Stimulated activated CD4-positive, alpha-beta T cell treated with anti-CD3 and anti-CD28 coated beads, Interleukin-4, amount 100 ng/mL, for 4 hours (primary cell): ENCODE data around the gene MINDY4B.

Experiments
- DNase-seq, 2 experiments: peaks; one replicate each; pipeline ENCODE4 v3.0.0-alpha.2; 2020

MINDY4B gene

DNA sequence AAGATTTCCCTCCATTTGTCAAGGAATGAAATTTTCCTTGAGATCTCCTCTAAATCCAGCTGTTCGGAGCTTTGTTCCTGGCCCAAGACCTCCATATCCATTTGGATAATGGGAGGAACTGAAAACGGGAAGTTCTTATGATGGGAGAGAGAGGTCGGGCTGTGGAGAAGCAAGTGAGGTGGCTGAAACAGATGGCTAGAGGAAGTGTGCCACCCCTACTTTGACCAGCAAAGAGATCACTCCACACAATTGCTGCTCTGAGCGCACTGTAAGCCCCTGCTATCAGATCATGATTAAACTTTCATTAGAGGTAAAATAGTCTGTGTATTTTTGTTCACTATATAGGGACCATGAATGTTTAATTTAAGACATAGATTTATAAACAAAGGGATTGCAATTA, at the start of gene MINDY4B:
TSS of gene MINDY4B (minus strand) at position 101 of the 400 bp plus-strand sequence. CDS start at position 101, 0 bp downstream.
- DNase-seq = no peak

DNA sequence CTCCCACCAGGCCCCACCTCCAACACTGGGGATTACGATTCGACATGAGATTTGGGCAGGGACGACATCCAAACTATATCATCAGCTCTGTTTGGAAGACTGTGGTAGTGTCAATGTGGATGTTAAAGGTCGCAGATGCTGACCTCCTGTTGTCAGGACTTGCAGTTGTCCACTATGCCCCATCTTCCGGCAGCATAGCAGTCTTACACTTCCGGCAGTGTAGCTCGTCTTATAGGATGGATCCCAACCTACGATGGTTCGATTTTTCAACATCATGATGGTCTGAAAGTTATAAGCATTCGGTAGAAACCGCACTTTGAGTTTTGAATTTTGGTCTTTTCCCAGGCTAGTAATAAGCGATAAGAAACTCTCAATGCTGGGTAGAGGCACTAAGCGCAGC, 46.7 kb upstream of the MINDY4B start:
- no peak for DNase-seq

DNA sequence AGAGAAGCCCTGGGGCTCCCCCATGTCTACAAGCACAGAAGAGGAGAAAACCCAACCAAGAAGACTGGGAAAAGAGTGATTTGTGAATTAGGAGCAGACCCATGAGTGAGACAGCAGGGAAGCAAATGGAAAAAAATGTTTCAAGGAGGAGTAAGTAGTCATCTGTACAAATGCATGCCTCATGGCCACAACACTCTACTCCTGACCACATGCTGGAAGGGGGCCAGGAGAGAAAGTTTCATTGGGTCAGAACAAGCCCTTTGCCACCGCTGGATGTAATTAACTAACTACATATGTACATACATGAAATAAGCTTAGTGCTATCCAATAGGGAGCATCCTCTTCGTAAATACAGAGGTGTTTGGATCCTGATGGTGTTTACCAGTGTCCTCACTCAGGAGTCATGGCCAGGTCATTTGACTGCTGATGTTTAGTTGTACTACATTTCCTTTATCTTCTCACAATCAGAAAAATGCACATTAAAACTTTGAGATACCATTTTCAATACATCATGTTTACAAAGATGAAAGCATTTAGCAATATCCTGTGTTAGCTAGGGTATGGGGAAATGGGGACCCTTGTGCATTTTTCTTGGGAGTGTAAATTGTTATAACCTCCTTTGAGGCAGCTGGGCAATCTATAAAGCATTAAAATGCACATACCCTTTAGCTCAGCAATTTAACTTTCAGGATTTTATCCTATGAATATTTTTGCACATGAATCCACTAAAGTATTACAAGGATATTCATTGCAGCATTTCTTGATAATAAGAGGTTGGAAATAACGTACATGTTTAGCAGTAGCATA, 40.2 kb upstream of the MINDY4B start:
- no peak for DNase-seq

DNA sequence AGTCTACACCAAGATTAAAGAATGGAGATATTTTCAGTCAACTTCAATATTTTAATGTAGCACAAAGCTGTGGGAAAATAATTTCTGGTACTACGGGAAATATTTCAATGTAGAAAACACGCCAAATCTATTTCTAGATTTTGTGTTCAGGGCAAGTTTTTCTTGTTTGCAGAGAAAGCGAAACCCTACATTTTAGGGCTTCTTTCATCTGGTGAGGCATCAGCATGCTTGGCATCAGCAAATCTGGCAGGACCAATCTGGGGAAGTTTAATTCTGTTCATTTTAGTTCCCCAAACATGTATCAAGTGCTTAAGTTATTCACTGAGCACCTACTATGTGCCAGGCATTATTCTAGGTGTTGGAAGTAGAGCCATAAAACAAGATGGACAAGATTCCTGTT, 37.0 kb upstream of the MINDY4B start:
- DNase-seq = no peak

DNA sequence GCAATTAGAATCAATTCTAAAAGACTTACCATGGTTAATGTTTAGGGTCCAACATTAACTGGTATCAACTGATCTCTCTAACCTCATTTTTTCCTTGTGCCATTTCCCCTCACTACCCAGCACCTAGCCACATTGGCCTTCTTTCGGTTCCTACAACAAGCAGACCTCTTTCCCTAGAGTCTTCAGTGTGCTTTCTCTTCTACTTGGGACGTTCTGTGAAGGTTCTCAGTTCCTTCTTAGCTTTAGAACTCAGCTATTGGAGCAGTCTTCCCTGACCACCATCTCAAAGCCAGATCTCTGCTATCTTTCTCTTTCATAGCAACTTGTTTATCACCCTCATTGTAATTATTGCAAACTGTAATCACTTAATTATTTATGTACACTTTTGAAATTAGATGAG, 31.5 kb upstream of the MINDY4B start:
- DNase-seq = no peak

DNA sequence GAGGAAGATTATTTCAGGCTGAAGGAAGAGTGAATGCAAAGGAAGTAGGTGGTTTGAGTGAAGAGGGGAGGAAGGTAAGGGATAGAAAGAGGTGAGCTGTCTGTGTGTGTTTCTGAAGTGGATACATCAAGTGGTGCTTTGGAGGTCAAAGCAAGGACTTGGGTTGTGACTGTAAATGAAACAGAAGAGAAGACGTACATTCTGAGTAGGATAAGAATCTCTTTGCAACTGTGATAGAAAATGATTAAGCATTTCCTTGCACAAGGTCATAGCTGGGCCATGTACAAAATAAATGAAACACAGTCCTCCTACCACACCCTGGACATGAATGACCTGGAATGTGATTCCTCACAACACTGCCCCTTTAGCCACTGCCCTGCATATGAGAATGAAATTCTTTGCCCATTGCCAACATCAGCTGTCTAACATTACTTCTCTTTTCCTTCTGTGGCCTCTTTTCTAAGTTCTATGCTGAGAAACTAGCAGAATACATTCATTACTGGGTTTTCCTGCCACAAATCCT, 28.3 kb upstream of the MINDY4B start:
- DNase-seq = no peak

DNA sequence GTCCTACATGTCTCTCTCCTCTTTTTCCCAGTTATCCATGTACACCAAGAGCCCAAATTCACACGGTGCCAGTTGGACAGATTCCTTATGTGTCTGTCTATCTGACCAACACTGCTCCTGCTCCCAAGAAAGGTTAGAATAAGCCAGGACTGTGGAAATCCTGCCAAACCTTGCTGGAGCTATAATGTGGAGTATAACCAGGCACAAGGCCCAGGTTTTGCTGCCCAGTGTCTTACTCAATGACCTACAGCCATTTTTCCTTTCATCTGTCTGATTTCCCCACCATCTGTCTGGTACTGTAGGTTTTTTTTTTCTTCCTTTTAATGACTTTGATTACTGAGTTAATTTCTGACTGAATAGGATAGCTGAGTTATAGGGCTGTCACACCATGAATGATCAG, 26.5 kb upstream of the MINDY4B start:
- DNase-seq = no peak

DNA sequence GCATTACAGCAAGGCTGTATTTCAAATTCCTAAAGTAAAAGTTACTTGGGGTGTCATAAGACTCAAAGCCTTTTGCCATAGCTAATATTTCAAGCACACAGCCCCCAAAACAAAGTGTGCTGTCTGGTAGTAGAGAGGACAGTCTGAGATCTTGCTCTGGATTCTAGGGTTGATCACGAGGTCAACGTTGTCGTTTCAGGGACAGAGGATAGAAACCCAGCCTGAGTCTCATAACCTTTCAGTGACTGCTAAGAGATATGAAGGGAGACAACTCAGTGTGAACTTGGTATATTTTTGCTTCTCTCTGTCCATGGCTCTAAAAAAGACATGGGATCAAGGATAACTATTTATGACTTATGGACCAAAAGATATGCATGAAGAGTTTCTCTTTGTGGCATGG, 25.6 kb upstream of the MINDY4B start:
- DNase-seq = no peak

DNA sequence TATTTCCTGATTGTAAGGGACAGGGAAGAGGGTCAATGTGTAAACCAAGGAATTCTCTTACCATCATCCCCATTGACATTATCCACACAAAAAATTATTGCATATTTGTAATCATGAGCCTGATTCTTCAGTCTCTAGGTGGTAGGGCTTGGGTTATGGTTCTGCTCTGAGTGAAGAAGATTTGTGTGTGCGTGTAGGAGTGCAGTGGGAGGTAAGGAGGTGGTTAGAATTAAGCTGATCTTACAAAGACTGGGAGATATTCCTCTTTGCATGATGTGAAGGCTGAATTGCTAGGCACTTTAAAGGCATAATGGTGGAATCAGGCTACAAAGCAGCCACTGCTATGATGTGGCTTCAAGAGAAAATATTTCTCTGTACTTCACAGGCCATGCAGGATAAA, 23.0 kb upstream of the MINDY4B start:
- no peak for DNase-seq

DNA sequence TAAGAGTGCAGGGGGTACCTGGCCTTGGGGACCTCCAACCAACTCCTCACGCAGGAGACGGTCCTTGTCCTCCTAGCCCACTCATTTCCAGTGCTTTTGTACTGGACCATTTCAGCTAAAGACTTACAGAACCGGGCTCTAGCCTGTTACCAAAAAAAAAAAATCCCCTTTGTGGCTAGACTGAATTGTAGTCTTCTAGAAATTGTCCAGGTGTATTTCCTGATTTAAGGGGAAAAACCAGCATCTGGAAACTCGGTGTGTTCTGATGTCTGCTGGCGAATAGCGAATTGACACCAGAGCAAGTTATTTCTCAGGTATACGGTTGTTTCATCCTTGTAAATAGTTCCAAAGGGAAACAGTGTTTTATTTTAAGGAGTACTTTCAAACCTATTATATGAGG, 21.1 kb upstream of the MINDY4B start:
- no peak for DNase-seq

DNA sequence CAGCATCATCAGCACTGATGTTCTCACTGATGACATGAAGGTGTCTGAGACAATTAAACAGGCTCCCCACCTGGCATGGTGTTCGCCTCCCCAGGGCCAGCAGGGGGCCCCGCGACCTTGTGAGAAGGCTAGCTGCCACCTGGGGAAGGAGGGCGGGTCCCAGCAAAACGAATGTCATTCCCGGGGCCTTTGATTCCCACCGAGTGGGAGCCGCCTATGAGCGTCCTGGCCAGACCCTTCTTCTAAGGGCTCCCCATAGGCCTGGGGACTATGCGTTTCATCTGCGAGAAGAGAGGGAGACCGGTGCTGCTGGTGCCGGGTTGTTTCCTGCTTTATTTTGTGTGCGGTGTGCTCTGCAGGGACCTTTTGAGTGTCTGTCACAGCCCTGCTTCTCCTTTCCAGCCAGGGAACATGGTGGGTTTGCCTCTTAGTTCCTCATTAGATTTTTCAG, 20.5 kb upstream of the MINDY4B start:
- DNase-seq = peak; percentile 29 to 56

DNA sequence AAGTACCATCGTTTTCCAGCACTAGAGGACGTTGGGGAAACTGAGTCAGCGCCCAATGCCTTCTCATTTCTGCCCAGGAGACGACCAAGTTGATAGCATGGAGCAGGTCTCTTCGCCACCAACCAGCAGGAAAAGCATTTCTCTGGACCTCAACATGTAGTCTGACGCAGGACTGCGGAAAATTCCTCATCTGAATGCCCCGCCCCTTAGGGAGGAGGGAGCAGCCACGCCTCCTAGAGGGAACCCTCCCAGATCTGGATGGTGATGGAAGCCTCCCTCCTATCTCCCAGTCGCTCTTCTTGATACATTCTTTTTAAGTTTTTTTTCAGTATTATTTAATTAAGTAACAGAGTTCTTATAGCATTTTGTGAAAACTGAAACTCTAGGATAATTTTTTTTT, 17.4 kb upstream of the MINDY4B start:
- DNase-seq = no peak

DNA sequence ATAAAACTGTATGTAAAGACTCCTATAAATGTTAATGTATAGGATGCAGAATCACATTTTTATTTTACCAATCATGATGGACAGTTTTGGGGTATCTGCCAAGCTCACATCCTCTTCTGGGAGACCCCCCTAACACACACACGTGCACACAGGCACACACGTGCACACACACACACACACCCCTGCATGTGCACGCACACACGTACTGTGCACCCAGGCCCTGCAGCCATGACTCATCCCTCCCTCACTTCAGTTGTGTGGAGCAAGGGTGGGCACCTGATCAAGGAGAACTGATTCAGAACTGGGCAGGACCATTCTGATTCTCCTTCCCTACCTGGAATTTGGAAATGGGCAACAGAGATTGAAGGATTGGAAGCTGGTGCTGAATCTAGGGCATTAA, 16.0 kb upstream of the MINDY4B start:
- no peak for DNase-seq

DNA sequence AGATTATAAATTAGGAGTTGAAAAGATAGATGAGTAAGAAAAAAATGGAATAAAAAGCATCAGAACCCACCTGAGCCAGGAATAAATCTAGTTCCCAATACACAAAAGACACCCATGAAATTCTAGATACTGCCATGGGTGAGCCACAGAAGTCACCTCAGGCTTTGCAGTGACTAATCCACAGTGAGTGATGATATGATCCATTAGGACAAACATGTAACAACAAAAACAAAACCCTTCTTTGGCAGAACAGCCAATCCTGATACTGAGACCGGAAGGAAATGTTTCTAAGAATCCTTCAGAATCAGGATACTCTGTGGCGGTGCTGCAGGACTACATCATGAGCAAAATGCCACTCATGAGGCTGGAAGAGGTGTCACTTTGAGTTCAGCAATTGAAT, 15.0 kb upstream of the MINDY4B start:
- no peak for DNase-seq

DNA sequence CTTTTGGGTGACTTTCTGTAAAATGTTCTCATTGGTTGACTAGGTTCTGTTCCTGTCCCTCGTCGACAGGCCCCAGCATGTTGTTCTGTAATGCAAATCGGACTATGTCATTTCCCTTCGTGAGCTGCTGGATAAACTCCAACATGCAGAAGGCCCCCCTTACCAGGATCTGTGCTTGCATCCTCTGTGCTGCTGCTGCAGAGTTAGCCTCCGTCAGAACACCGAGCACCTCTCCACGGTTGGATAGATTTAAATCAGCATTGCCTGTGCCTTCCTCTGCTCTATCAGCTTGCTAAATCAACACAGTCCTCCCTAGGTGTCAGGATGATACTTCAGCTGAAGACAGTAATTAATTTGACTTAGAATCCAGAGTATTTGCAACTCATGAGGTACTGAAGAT, 12.7 kb upstream of the MINDY4B start:
- DNase-seq = no peak

DNA sequence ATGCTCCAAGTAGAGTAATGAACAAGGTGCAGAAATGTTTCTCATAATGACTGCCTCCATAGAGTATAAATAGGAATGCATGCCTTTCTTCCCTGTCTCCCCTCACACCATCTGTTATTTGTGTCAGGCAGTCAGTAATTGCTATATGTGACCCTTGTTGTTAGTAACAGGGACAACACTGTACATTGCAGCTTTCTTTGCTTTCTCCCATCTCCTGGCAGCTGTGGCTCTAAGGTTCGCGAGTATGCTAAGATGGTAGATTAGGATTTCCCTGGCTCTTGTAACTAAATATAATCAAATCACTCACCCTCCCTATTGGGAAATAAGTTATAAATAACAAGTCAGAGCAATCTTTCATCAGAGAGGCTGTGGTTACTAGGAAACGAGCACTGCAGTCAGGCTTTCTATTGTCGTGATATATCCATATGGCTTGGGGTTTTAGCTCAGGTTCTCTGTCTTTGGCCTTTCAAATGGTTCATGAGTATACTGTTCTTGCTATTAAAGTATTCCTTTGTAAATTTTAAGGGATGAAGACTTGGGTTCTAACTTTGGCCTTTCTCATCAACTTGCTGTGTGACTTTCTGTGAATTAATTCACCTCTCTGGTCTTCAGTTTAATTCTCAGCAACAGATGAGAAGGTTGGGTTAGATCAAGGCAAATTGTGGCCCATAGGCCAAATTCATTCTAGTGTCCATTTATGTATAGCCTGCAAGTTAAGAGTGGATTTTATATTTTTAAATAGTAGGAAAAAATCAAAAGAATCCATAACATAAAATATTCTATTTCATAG, 8.1 kb upstream of the MINDY4B start:
- DNase-seq = no peak

DNA sequence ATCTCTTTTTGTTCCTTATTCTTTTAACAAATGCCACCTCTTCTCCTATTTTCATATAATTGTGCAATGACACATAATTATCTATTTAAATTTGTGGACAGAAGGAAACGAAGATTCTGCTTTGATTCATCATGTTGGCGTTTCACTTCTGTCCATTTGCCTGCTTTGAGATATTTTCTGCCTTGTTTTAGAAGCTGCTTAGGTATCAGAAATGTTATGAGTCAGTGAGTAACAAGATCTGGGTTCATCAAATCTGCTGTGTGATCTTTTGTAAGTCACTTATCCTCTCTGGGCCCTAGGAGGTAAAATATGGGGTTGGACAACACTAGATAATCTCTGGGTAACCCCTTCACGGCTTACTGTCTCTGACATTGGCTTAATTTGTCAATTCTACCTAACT, 7.3 kb upstream of the MINDY4B start:
- no peak for DNase-seq

DNA sequence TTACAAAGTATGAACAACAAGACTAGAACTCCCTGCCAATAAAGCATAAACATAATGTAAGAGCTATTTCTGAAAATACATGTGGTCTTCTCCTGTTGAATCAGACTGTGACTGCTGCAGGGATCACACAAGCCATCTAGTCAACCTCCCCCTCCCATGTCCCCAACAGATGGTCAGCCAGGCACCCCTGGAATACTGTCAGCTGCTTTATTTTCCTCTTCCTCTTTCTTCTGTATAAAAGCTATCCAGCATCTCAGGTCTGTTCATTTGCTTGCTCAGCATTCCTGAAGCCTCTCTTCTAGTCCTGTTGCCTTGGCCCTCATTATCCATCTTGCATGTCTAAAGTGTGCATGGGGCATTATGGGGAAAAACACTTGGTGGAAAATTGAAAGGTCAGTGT, 6.5 kb upstream of the MINDY4B start:
- no peak for DNase-seq

DNA sequence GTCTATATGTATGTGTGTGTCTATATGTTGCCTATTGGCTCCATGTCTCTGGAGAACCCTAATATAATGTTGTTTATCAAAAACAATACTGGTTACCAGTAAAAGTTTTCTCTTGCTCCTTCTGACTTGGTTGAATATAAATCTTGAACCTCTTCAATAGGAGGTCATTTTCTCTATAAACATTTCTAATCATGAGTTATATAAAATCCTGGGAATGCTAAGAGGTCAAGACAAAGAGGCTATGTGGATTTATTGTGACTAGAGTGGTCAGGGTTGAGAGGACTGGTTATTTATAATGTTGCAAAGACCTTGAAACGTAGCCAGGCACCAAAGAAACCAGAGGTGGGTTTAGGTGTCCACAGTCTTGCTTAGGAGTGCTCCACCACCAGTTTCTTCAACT, 1.2 kb upstream of the MINDY4B start:
- no peak for DNase-seq

DNA sequence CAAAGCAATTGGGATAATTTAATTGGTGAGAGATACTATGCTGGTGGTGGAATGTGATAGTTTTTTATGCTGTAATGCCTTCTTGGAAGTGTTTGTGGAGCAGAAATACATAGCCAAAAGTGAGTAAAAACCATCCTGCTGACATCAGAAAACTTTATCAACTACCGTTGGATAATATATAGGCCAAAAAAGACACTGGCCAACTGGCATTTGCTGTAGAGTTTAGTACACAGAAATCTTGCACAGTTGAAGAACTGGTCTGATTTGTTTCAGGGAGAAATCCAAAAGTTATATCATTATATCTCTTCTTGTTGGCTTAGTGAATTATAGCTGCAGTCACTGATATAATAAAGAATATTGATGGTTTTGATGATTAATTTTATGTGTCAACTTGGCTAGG, 507 bp upstream of the MINDY4B start:
- DNase-seq = no peak

DNA sequence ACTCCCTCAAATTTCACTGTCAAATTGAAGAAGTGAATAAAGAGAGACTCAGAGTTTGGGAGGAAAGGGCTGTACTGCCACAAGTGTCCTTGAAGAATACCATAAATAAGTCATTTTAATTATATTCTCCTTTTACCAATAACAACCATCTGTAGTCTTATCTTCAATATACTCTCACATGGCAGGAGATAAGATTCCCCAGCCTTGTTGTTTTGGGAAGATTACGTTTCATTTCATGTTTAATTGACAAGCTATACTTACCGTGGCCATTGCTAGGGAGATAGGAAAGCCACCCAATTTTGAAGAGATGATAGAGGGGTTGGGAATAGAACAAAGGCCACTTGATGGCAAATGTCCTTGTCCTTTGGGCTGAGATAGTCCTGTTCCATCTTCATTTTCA, 2.3 kb downstream of the MINDY4B start:
- no peak for DNase-seq

DNA sequence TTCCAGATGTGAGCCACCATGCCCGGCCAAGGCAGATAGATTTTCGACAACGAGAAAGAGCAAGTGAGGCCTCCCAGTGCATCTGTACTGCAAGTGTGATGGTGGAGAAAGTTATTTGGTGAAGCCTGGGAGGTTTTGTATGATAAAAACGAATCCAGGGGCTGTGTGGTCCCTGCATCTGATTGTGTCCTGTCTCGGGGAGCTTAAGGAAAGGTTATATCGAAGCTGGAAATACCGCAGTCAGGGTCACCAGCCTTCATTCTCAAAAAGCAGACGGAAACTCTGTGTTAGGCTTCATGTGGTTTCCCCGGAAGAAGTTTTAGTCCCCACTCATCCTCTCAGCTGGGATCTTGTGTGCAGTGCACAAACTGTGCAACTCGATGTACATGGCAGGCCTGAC, 3.4 kb downstream of the MINDY4B start:
- DNase-seq = no peak

DNA sequence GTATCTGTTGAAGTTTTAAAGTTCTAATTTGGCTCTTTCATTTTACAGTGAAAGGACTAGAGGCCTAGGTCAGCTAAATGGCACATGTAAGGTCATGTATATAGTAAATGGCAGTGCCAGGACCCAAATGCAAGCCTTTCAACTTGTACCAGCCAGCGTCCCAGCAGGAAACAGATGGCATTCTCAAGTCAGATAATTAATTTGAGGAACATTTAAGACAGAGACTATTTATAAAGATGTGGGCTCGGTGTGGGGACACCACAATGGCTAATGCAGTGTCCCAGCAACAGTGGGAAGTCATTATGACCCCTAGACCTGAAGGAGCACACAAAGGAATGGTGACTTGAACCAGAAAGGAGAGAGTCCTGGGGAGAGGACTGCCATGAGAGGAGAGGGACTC, 6.1 kb downstream of the MINDY4B start:
- DNase-seq = no peak
